Measurements from ENCODE around the gene PFDN1. TPM values are rescaled to one million over a fixed set of nuclear protein-coding genes. Genes with fewer than 3 reads are reported as not detected.

PFDN1 gene
- polyA plus RNA-seq, 1 donor (not counting 4 experiments of a cell fraction or from before 2014, with no cell fraction given) = 79.0 TPM

DNA sequence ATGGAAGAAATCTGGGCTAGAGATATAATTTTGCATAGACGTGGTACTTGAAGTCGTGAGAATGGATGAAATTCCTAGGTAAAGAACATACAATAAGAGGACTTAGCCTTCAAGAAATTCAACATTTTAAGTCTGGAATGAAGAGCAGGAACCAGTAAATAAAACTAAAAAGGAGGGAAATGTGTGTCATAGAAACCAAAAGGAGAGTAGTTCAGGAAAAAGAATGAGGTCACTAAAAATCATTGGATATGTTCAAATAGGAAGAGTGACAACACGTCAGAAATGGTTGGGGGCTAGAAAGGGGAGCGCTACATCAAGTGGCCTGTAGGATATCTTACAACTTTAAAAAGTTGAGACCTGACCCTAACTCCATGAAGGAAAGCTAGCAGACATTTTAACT, 44.0 kb downstream of the PFDN1 start:
- Histone ChIP-seq H3K9ac (ENCODE audit: control insufficient read depth, extremely low read depth, insufficient read depth, low read length) (peak overlapping the region; percentile 63), H3K4me1 (ENCODE audit: control insufficient read depth, extremely low read depth, insufficient read depth, low read length) (peaks cover 61% of the 10 kb centered on the region), H3K27ac (ENCODE audit: control insufficient read depth, insufficient read depth, low read length) (peak overlapping the region; percentile 99), H3K9me1 (ENCODE audit: control insufficient read depth, extremely low read depth, insufficient read depth, low read length) (peaks cover 3% of the 10 kb centered on the region), H4K20me1 (ENCODE audit: control insufficient read depth, extremely low read depth, insufficient read depth, low read length) (no peaks in the 10 kb centered on the region), H3K79me2 (ENCODE audit: control insufficient read depth, insufficient read depth, low read length) (peaks cover 46% of the 10 kb centered on the region), H3K4me3 (ENCODE audit: control insufficient read depth in 2 of 3, extremely low read depth in 1 of 3, insufficient read depth in 2 of 3, low read depth in 1 of 3, low read length in 3 of 3) (no peak overlapping the region), H3K27me3 (ENCODE audit: control insufficient read depth, extremely low read depth, insufficient read depth, low read length) (no peaks in the 10 kb centered on the region), H2AFZ (ENCODE audit: control insufficient read depth, low read length) (no peak overlapping the region), H3K4me2 (ENCODE audit: control insufficient read depth, extremely low read depth, insufficient read depth, low read depth, low read length) (peak overlapping the region; percentile 57), H3K36me3 (ENCODE audit: control insufficient read depth in 2 of 2, extremely low read depth in 1 of 2, insufficient read depth in 2 of 2, low read length in 2 of 2) (peaks cover 0 to 18% of the 10 kb centered on the region in 2 experiments), H3K9me3 (ENCODE audit: control insufficient read depth, low read depth, low read length) (no peaks in the 10 kb centered on the region)
- FAIRE-seq = no peak
- DNase-seq (ENCODE audit: low read depth, low spot score) = no peak
- dilution Hi-C loops (cut with MboI; ENCODE audit: extremely low pct_ligation_motif_present, low sequenced_read_pairs) = no loop called here
- no peak for TF ChIP-seq EZH2 (IDR thresholded peaks at IDR 0.05; ENCODE audit: low read length)
- TF ChIP-seq, protein P1, sequence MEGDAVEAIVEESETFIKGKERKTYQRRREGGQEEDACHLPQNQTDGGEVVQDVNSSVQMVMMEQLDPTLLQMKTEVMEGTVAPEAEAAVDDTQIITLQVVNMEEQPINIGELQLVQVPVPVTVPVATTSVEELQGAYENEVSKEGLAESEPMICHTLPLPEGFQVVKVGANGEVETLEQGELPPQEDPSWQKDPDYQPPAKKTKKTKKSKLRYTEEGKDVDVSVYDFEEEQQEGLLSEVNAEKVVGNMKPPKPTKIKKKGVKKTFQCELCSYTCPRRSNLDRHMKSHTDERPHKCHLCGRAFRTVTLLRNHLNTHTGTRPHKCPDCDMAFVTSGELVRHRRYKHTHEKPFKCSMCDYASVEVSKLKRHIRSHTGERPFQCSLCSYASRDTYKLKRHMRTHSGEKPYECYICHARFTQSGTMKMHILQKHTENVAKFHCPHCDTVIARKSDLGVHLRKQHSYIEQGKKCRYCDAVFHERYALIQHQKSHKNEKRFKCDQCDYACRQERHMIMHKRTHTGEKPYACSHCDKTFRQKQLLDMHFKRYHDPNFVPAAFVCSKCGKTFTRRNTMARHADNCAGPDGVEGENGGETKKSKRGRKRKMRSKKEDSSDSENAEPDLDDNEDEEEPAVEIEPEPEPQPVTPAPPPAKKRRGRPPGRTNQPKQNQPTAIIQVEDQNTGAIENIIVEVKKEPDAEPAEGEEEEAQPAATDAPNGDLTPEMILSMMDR (optimal IDR thresholded peaks at IDR 0.05 in 1 of 3, IDR thresholded peaks at IDR 0.05 in 1 of 3, conservative IDR thresholded peaks at IDR 0.05 in 1 of 3; ENCODE audit: extremely low read depth in 1 of 3, insufficient read depth in 2 of 3, low read length in 3 of 3) = no peak

DNA sequence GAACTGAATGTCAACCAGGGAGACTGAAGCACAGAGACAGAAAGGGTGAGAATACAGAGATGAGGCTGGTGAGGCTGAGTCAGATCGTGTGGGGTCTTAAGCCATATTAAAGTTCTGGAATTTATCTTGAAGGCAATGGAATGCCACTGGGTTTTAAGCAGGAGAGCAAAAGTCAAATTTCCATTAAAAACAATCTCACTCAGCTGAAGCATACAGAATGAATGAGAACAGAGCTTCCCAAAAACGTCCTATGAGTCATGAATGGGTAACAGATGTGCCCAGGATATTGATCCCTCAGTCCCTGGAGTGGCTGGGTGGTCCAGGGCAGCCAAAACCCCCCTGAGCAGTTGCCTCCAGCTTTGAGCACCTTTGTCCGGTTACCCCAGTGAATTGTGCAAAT, 44.9 kb downstream of the PFDN1 start:
- DNase-seq (ENCODE audit: low read depth, low spot score) = no peak
- Histone ChIP-seq H3K9me1 (ENCODE audit: control insufficient read depth, extremely low read depth, insufficient read depth, low read length) (peaks cover 3% of the 10 kb centered on the region), H3K79me2 (ENCODE audit: control insufficient read depth, insufficient read depth, low read length) (peaks cover 54% of the 10 kb centered on the region), H3K4me2 (ENCODE audit: control insufficient read depth, extremely low read depth, insufficient read depth, low read depth, low read length) (peak overlapping the region; percentile 23), H2AFZ (ENCODE audit: control insufficient read depth, low read length) (no peak overlapping the region), H3K36me3 (ENCODE audit: control insufficient read depth in 2 of 2, extremely low read depth in 1 of 2, insufficient read depth in 2 of 2, low read length in 2 of 2) (peaks cover 0 to 18% of the 10 kb centered on the region in 2 experiments), H3K9me3 (ENCODE audit: control insufficient read depth, low read depth, low read length) (no peaks in the 10 kb centered on the region), H3K4me1 (ENCODE audit: control insufficient read depth, extremely low read depth, insufficient read depth, low read length) (peaks cover 65% of the 10 kb centered on the region), H4K20me1 (ENCODE audit: control insufficient read depth, extremely low read depth, insufficient read depth, low read length) (no peaks in the 10 kb centered on the region), H3K27me3 (ENCODE audit: control insufficient read depth, extremely low read depth, insufficient read depth, low read length) (no peaks in the 10 kb centered on the region), H3K4me3 (ENCODE audit: control insufficient read depth in 2 of 3, extremely low read depth in 1 of 3, insufficient read depth in 2 of 3, low read depth in 1 of 3, low read length in 3 of 3) (no peak overlapping the region), H3K9ac (ENCODE audit: control insufficient read depth, extremely low read depth, insufficient read depth, low read length) (no peak overlapping the region), H3K27ac (ENCODE audit: control insufficient read depth, insufficient read depth, low read length) (peak overlapping the region; percentile 99)
- no peak for FAIRE-seq
- no peak for TF ChIP-seq EZH2 (IDR thresholded peaks at IDR 0.05; ENCODE audit: low read length)
- TF ChIP-seq, protein P1 (optimal IDR thresholded peaks at IDR 0.05 in 1 of 3, IDR thresholded peaks at IDR 0.05 in 1 of 3, conservative IDR thresholded peaks at IDR 0.05 in 1 of 3; ENCODE audit: extremely low read depth in 1 of 3, insufficient read depth in 2 of 3, low read length in 3 of 3) = no peak
- dilution Hi-C loops (cut with MboI; ENCODE audit: extremely low pct_ligation_motif_present, low sequenced_read_pairs) = no loop called here

Data from keratinocyte (primary cell).